Motor neuron (in vitro differentiated cells): ENCODE data around the gene DARS1. TPM values are rescaled to one million over a fixed set of nuclear protein-coding genes. Genes with fewer than 3 reads are reported as not detected.

Experiments
- ATAC-seq, 8 experiments: fragments of 200-7000 bp; cut with Tn5 transposase; replicated peaks in 6 of 8; 2 replicates each; pipeline ENCODE4 v1.8.0; 2021; ENCODE audit warnings: mild to moderate bottlenecking in 8 of 8, moderate library complexity in 8 of 8
- H3K27ac ChIP-seq, 2 donors: fragments of 250-450 bp; sonication (Bioruptor Pico); 2 replicates each; pipeline ENCODE4 v1.9.0; 2021; ENCODE audit warnings: antibody characterized with exemption in 2 of 2, mild to moderate bottlenecking in 2 of 2, moderate library complexity in 1 of 2
- H3K4me1 ChIP-seq, 2 donors: fragments of 250-450 bp; sonication (Bioruptor Pico); replicated peaks in 1 of 2; 2 replicates each; pipeline ENCODE4 v1.6.1; 2021; ENCODE audit warnings: antibody characterized with exemption in 2 of 2, mild to moderate bottlenecking in 2 of 2, moderate library complexity in 1 of 2
- H3K4me3 ChIP-seq, 5 donors: fragments of 250-450 bp; sonication (Bioruptor Pico); 2 replicates each; pipeline ENCODE4 v1.9.0; 2021; ENCODE audit warnings: antibody characterized with exemption in 5 of 5, mild to moderate bottlenecking in 5 of 5, moderate library complexity in 4 of 5
- WGBS, 10 experiments: fragments of 450-650 bp; shearing (Covaris generic); methylation state at CpG; one replicate each; pipeline ENCODE4 v1.0.0; 2022; 5-methylcytosine and 5-hydroxymethylcytosine counted together
- in situ Hi-C, 9 experiments: fragments of 400-800 bp; cut with MboI; loops; one replicate each; pipeline ENCODE4 v1.15.0; 2021; ENCODE audit warnings: low sequenced_read_pairs in 9 of 9, low pct_unique_long_range_greater_than_20kb in 2 of 9; ENCODE audit not compliant: unreplicated experiment in 9 of 9
- total RNA-seq, 8 experiments: library from RNA; unstranded; fragments of 300-600 nt; gene quantifications; 2 replicates each; pipeline versions ENCODE4 v1.2.3 to v1.2.4, GENCODE V29; 2022

Gene DARS1
- total RNA-seq, 8 experiments from 2014 or later = 55.2 to 83.2 (median 63.1) TPM

- 67 to 100% (median 91%) methylated on average over 2 to 3 of the region's 3 CpGs for WGBS, 10 experiments
- no peak overlapping the region for H3K27ac ChIP-seq
- ATAC-seq = no peak
- H3K4me3 ChIP-seq = no peak overlapping the region
- peaks cover 17 to 23% of the 10 kb centered on the region in 2 donors for H3K4me1 ChIP-seq
- in situ Hi-C loops = no loop called here
Measured at GRCh38 chr2:135994281-135994680, 8.9 kb upstream of the DARS1 start.

GRCh38 chr2:135993421-135993820 lies 8.0 kb upstream of the DARS1 start:
- Histone ChIP-seq H3K4me1 (peaks cover 9 to 15% of the 10 kb centered on the region in 2 donors), H3K4me3 (no peak overlapping the region), H3K27ac (no peak overlapping the region)
- ATAC-seq = no peak
- in situ Hi-C loops = no loop called here

GRCh38 chr2:135991861-135992260 lies 6.4 kb upstream of the DARS1 start:
- no peak for ATAC-seq
- Histone ChIP-seq H3K27ac (no peak overlapping the region), H3K4me1 (peaks cover 0 to 6% of the 10 kb centered on the region in 2 donors), H3K4me3 (no peak overlapping the region)
- in situ Hi-C loops = no loop called here
- 86 to 100% (median 95%) methylated on average over 1 to 4 of the region's 4 CpGs; no CpG with 5 or more reads in 4 of the 10 experiments for WGBS, 10 experiments

- in situ Hi-C loops = loop anchor here in 1 of 9 experiments (10.0 kb wide), 1 partner anchor 127 kb away; the partner anchor contains the start of gene CXCR4
- 40 to 100% (median 78%) methylated on average over 1 to 2 of the region's 2 CpGs; no CpG with 5 or more reads in 6 of the 10 experiments for WGBS, 10 experiments
Measured at GRCh38 chr2:135987441-135987840, 2.0 kb upstream of the DARS1 start.

GRCh38 chr2:135986507-135986906 lies 1.1 kb upstream of the DARS1 start:
- no peak for ATAC-seq
- in situ Hi-C loops = loop anchor here in 1 of 9 experiments (10.0 kb wide), 1 partner anchor 128 kb away; the partner anchor contains the start of gene CXCR4
- no peak overlapping the region for H3K27ac ChIP-seq
- H3K4me1 ChIP-seq = peaks cover 12 to 21% of the 10 kb centered on the region in 2 donors
- H3K4me3 ChIP-seq = no peak overlapping the region
- 62 to 100% (median 94%) methylated on average over 1 to 5 of the region's 5 CpGs; no CpG with 5 or more reads in 2 of the 10 experiments for WGBS, 10 experiments

More at GRCh38 chr2:135987441-135987840, 2.0 kb upstream of the DARS1 start:
- Histone ChIP-seq H3K27ac (no peak overlapping the region), H3K4me1 (peaks cover 12 to 21% of the 10 kb centered on the region in 2 donors), H3K4me3 (no peak overlapping the region)
- no peak for ATAC-seq

- Histone ChIP-seq H3K4me1 (peaks cover 12 to 21% of the 10 kb centered on the region in 2 donors), H3K27ac (peak overlapping the region; percentile 93 to 95), H3K4me3 (peak overlapping the region; percentile 48 to 74 (median 69))
- in situ Hi-C loops = loop anchor here in 1 of 9 experiments (10.0 kb wide), 1 partner anchor 129 kb away; the partner anchor contains the start of gene CXCR4
- 41 to 100% (median 63%) methylated on average over 1 to 12 of the region's 19 CpGs; no CpG with 5 or more reads in 1 of the 10 experiments for WGBS, 10 experiments
- ATAC-seq = peak in 4 of 8 experiments; percentile 18 to 50 (median 32)
Measured at GRCh38 chr2:135985826-135986393, 484 bp upstream of the DARS1 start.

- Histone ChIP-seq H3K4me1 (peaks cover 17 to 21% of the 10 kb centered on the region in 2 donors), H3K4me3 (peak overlapping the region; percentile 48 to 74 (median 69)), H3K27ac (peak overlapping the region; percentile 93 to 95)
- no peak for ATAC-seq
- in situ Hi-C loops = loop anchor here in 1 of 9 experiments (10.0 kb wide), 1 partner anchor 130 kb away; the partner anchor contains the start of gene CXCR4
- WGBS, 10 experiments = 0 to 33% (median 10%) methylated on average over 1 to 6 of the region's 6 CpGs
Measured at GRCh38 chr2:135984199-135985017, 1.0 kb downstream of the DARS1 start.

GRCh38 chr2:135980434-135981079 lies 4.9 kb downstream of the DARS1 start:
- no peak for ATAC-seq
- WGBS, 10 experiments = 54 to 100% (median 95%) methylated on average over 2 to 5 of the region's 5 CpGs
- in situ Hi-C loops = loop anchor here in 1 of 9 experiments (10.0 kb wide), 1 partner anchor 134 kb away; the partner anchor contains the start of gene CXCR4
- H3K4me3 ChIP-seq = no peak overlapping the region
- H3K27ac ChIP-seq = no peak overlapping the region
- peaks cover 12 to 15% of the 10 kb centered on the region in 2 donors for H3K4me1 ChIP-seq

GRCh38 chr2:135975702-135976101 lies 9.7 kb downstream of the DARS1 start:
- in situ Hi-C loops = no loop called here
- WGBS, 10 experiments = 88 to 100% (median 100%) methylated on average over 1 to 2 of the region's 2 CpGs; no CpG with 5 or more reads in 5 of the 10 experiments
- no peak overlapping the region for H3K4me3 ChIP-seq
- H3K27ac ChIP-seq = no peak overlapping the region
- H3K4me1 ChIP-seq = peaks cover 0 to 7% of the 10 kb centered on the region in 2 donors
- ATAC-seq = no peak

- peak in 2 of 8 experiments; percentile 22 to 94 for ATAC-seq
- no peak overlapping the region for H3K4me3 ChIP-seq
- in situ Hi-C loops = no loop called here
- WGBS, 10 experiments = 28 to 100% (median 75%) methylated on average over 2 to 5 of the region's 5 CpGs; no CpG with 5 or more reads in 2 of the 10 experiments
- H3K4me1 ChIP-seq = no peaks in the 10 kb centered on the region
- H3K27ac ChIP-seq = no peak overlapping the region
Measured at GRCh38 chr2:135974036-135974435, 11.4 kb downstream of the DARS1 start.

- no peak overlapping the region for H3K27ac ChIP-seq
- no peak for ATAC-seq
- H3K4me3 ChIP-seq = no peak overlapping the region
- 88 to 100% (median 94%) methylated on average over 1 to 4 of the region's 4 CpGs; no CpG with 5 or more reads in 1 of the 10 experiments for WGBS, 10 experiments
- in situ Hi-C loops = no loop called here
- H3K4me1 ChIP-seq = no peaks in the 10 kb centered on the region
Measured at GRCh38 chr2:135969655-135970387, 15.6 kb downstream of the DARS1 start.

GRCh38 chr2:135965756-135966155 lies 19.7 kb downstream of the DARS1 start:
- in situ Hi-C loops = no loop called here

More at GRCh38 chr2:135965756-135966155, 19.7 kb downstream of the DARS1 start:
- no peak for ATAC-seq
- peaks cover 9 to 22% of the 10 kb centered on the region in 2 donors for H3K4me1 ChIP-seq
- WGBS, 10 experiments = 83 to 100% (median 100%) methylated on average over 1 of the region's 1 CpG; no CpG with 5 or more reads in 1 of the 10 experiments
- H3K27ac ChIP-seq = no peak overlapping the region
- H3K4me3 ChIP-seq = no peak overlapping the region
